Tibial nerve (tissue), 4 donors: ENCODE measurements around the gene SGTB. TPM values are rescaled to one million over a fixed set of nuclear protein-coding genes. Genes with fewer than 3 reads are reported as not detected.

Experiments
- DNase-seq, 2 donors: peaks; one replicate each; pipeline ENCODE4 v3.0.0-alpha.2; 2019; ENCODE audit warnings: low spot score in 2 of 2
- H3K27ac ChIP-seq, 4 donors: fragments of 200-600 bp; sonication (generic) in 3 of 4; one replicate each; pipeline ENCODE4 v1.5.1; 2017 to 2019; ENCODE audit warnings: mild to moderate bottlenecking in 1 of 4
- H3K27me3 ChIP-seq, 2 donors: fragments of 200-600 bp; sonication (generic) in 1 of 2; one replicate each; pipeline versions ENCODE4 v1.5.1 to v1.6.0; 2017 to 2019
- H3K36me3 ChIP-seq, 3 donors: fragments of 200-600 bp; sonication (generic); one replicate each; pipeline ENCODE4 v1.5.1; 2018 to 2019
- H3K4me1 ChIP-seq, 4 donors: fragments of 200-600 bp; sonication (generic) in 3 of 4; one replicate each; pipeline ENCODE4 v1.5.1; 2017 to 2019
- H3K4me3 ChIP-seq, 4 donors: fragments of 200-600 bp; sonication (generic) in 3 of 4; one replicate each; pipeline ENCODE4 v1.5.1; 2017 to 2019; ENCODE audit warnings: mild to moderate bottlenecking in 1 of 4, moderate library complexity in 1 of 4
- H3K9me3 ChIP-seq, 4 donors: fragments of 200-600 bp; sonication (generic) in 3 of 4; one replicate each; pipeline ENCODE4 v1.5.1; 2017 to 2019
- CTCF ChIP-seq, 5 experiments: fragments of 200-600 bp in 3 of 5; fragments of 450-650 bp in 2 of 5; sonication (generic) in 3 of 5; IDR thresholded peaks; one replicate each; pipeline ENCODE4 v1.5.1; 2016 to 2019; ENCODE audit warnings: antibody characterized with exemption in 5 of 5, mild to moderate bottlenecking in 3 of 5, moderate library complexity in 2 of 5
- EP300 ChIP-seq, 2 donors: sonication (generic); formaldehyde crosslinking; IDR thresholded peaks; one replicate each; pipeline ENCODE4 v1.6.1; 2017; ENCODE audit warnings: antibody characterized with exemption in 2 of 2, mild to moderate bottlenecking in 1 of 2
- POLR2A ChIP-seq, 2 donors: fragments of 450-650 bp; IDR thresholded peaks; one replicate each; pipeline ENCODE4 v1.6.1; 2017; ENCODE audit warnings: antibody characterized with exemption in 2 of 2, mild to moderate bottlenecking in 2 of 2, moderate library complexity in 2 of 2
- WGBS, 2 donors: methylation state at CpG; one replicate each; pipeline ENCODE4 v1.1.5; 2018; 5-methylcytosine and 5-hydroxymethylcytosine counted together
- total RNA-seq, 4 donors: library from RNA; depleted of rRNA; stranded (reverse); fragments of >200 nt; gene quantifications; one replicate each; pipeline ENCODE4 v1.1.0, GENCODE V29; 2016

Gene SGTB
- total RNA-seq, 4 donors from 2014 or later = 10.8 to 13.0 (median 11.2) TPM

- Histone ChIP-seq H3K9me3 (no peaks in the 10 kb centered on the region), H3K27ac (no peak overlapping the region), H3K4me3 (no peak overlapping the region), H3K36me3 (peaks cover 0 to 23% (median 0%) of the 10 kb centered on the region in 3 donors), H3K27me3 (no peaks in the 10 kb centered on the region), H3K4me1 (no peaks in the 10 kb centered on the region)
- WGBS, 2 donors = 69 to 77% methylated on average over 2 of the region's 2 CpGs
- DNase-seq = peak in 1 of 2 donors; percentile 26
- no peak for TF ChIP-seq POLR2A (IDR thresholded peaks at IDR 0.05)
- TF ChIP-seq EP300 (IDR thresholded peaks at IDR 0.05) = peak in 1 of 2 donors; percentile 26
- TF ChIP-seq CTCF (IDR thresholded peaks at IDR 0.05) = peak in 1 of 5 experiments; percentile 6
Measured at GRCh38 chr5:65760504-65761275, 38.8 kb upstream of the SGTB start.

GRCh38 chr5:65758546-65759144 is 36.7 kb upstream of the SGTB start:
- Histone ChIP-seq H3K4me3 (no peak overlapping the region), H3K9me3 (no peaks in the 10 kb centered on the region), H3K36me3 (peaks cover 0 to 23% (median 0%) of the 10 kb centered on the region in 3 donors), H3K27ac (no peak overlapping the region), H3K27me3 (no peaks in the 10 kb centered on the region), H3K4me1 (no peaks in the 10 kb centered on the region)
- TF ChIP-seq EP300 (IDR thresholded peaks at IDR 0.05) (no peak), CTCF (IDR thresholded peaks at IDR 0.05) (no peak), POLR2A (IDR thresholded peaks at IDR 0.05) (no peak)
- WGBS, 2 donors = 82 to 89% methylated on average over 4 of the region's 4 CpGs
- DNase-seq = no peak

- H3K9me3 ChIP-seq = no peaks in the 10 kb centered on the region
- no peaks in the 10 kb centered on the region for H3K36me3 ChIP-seq
- WGBS, 2 donors = 89 to 91% methylated on average over 8 of the region's 8 CpGs
- DNase-seq = no peak
- no peaks in the 10 kb centered on the region for H3K27me3 ChIP-seq
- H3K4me3 ChIP-seq = no peak overlapping the region
- TF ChIP-seq POLR2A (IDR thresholded peaks at IDR 0.05) (no peak), EP300 (IDR thresholded peaks at IDR 0.05) (no peak), CTCF (IDR thresholded peaks at IDR 0.05) (no peak)
- no peak overlapping the region for H3K27ac ChIP-seq
- H3K4me1 ChIP-seq = no peaks in the 10 kb centered on the region
Measured at GRCh38 chr5:65753189-65753588, 31.3 kb upstream of the SGTB start.

- Histone ChIP-seq H3K4me3 (no peak overlapping the region), H3K4me1 (no peaks in the 10 kb centered on the region), H3K27me3 (no peaks in the 10 kb centered on the region), H3K9me3 (no peaks in the 10 kb centered on the region), H3K27ac (no peak overlapping the region), H3K36me3 (no peaks in the 10 kb centered on the region)
- no peak for DNase-seq
- WGBS, 2 donors = 79 to 80% methylated on average over 2 of the region's 2 CpGs
- TF ChIP-seq POLR2A (IDR thresholded peaks at IDR 0.05) (no peak), EP300 (IDR thresholded peaks at IDR 0.05) (no peak), CTCF (IDR thresholded peaks at IDR 0.05) (no peak)
Measured at GRCh38 chr5:65750938-65751337, 29.0 kb upstream of the SGTB start.

GRCh38 chr5:65749956-65750355 is 28.0 kb upstream of the SGTB start:
- no peak for DNase-seq
- Histone ChIP-seq H3K9me3 (no peaks in the 10 kb centered on the region), H3K36me3 (no peaks in the 10 kb centered on the region), H3K27ac (no peak overlapping the region), H3K27me3 (no peaks in the 10 kb centered on the region), H3K4me3 (no peak overlapping the region), H3K4me1 (no peaks in the 10 kb centered on the region)
- no peak for TF ChIP-seq POLR2A (IDR thresholded peaks at IDR 0.05)
- no peak for TF ChIP-seq EP300 (IDR thresholded peaks at IDR 0.05)
- no peak for TF ChIP-seq CTCF (IDR thresholded peaks at IDR 0.05)
- 81 to 94% methylated on average over 5 of the region's 5 CpGs for WGBS, 2 donors
